ENCODE results near the gene CKS1B.

CKS1B gene

GRCh38 chr1:155003227-155003765 lies 28.8 kb downstream of the CKS1B start:
- no peak for DNase-seq

- no peak for DNase-seq
Observed at GRCh38 chr1:155003766-155004351, 29.4 kb downstream of the CKS1B start.

- DNase-seq: no peak
Observed at GRCh38 chr1:155004352-155005075, 30.0 kb downstream of the CKS1B start.

GRCh38 chr1:155005076-155006011 lies 30.9 kb downstream of the CKS1B start:
- no peak for DNase-seq

- peak; percentile 50 for DNase-seq
Observed at GRCh38 chr1:155006601-155007101, 32.2 kb downstream of the CKS1B start.

GRCh38 chr1:155007251-155007828 lies 32.9 kb downstream of the CKS1B start:
- DNase-seq: no peak

GRCh38 chr1:155008015-155008941 lies 33.8 kb downstream of the CKS1B start:
- no peak for DNase-seq

GRCh38 chr1:155009221-155009711 lies 34.8 kb downstream of the CKS1B start:
- DNase-seq: no peak

GRCh38 chr1:155009742-155010141 lies 35.3 kb downstream of the CKS1B start:
- no peak for DNase-seq

GRCh38 chr1:155010211-155010918 lies 35.9 kb downstream of the CKS1B start:
- no peak for DNase-seq

GRCh38 chr1:155011004-155011416 lies 36.5 kb downstream of the CKS1B start:
- DNase-seq: no peak

- DNase-seq: no peak
Observed at GRCh38 chr1:155011437-155012025, 37.0 kb downstream of the CKS1B start.

- no peak for DNase-seq
Observed at GRCh38 chr1:155012026-155012546, 37.6 kb downstream of the CKS1B start.

- DNase-seq: no peak
Observed at GRCh38 chr1:155012776-155013602, 38.5 kb downstream of the CKS1B start.

- no peak for DNase-seq
Observed at GRCh38 chr1:155013632-155014031, 39.2 kb downstream of the CKS1B start.

- DNase-seq: no peak
Observed at GRCh38 chr1:155014709-155015508, 40.4 kb downstream of the CKS1B start.

- DNase-seq: no peak
Observed at GRCh38 chr1:155015527-155016230, 41.2 kb downstream of the CKS1B start.
